ENCODE results near the gene FOXK2.
"Not testable (repeated sequence)": the region's sequence is repeated elsewhere in the genome, so short reads cannot be mapped to it uniquely, and the experiment has no call there.

The FOXK2 gene

GRCh38 chr17:82561429-82562035 lies 42.0 kb downstream of the FOXK2 start:
- no peaks in the 10 kb centered on the region for H3K27me3 ChIP-seq (replicated peaks; ENCODE audit: control insufficient read depth, insufficient read depth, low read length, poor library complexity, severe bottlenecking)

DNA sequence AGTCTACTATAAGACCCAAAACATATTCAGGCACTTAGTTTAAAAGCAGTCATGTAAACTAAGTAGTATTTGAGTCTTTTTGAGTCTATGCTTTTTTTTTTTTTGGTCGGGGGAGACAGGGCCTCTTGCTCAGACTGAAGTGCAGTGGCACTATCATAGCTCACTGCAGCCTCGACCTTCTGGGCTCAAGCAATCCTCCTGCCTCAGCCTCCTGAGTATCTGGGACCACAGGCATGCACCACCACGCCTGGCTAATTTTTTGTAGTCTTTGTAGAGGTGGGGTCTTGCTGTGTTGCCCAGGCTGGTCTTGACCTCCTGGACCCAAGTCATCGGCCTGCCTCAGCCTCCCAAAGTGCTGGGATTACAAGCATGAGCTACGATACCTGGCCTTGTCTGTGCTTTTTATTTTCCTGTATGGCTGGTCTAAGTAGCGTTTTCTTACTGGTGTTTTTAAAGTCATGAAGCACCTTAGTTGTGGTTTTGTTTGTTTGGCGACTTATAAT lies 43.2 kb downstream of the FOXK2 start:
- H3K9me3 ChIP-seq (ENCODE audit: control insufficient read depth, low read length); H3K4me3 ChIP-seq (ENCODE audit: insufficient read depth, low read depth, low read length, poor library complexity, severe bottlenecking); H3K27ac ChIP-seq (ENCODE audit: insufficient read depth, low read length, poor library complexity, severe bottlenecking); H3K27me3 ChIP-seq (replicated peaks; ENCODE audit: control insufficient read depth, insufficient read depth, low read length, poor library complexity, severe bottlenecking); DNase-seq; H3K4me1 ChIP-seq (ENCODE audit: control insufficient read depth, insufficient read depth, low read length, poor library complexity, severe bottlenecking): not testable (repeated sequence)
- H3K36me3 ChIP-seq (ENCODE audit: control insufficient read depth, insufficient read depth, low read length): peaks cover 18% of the 10 kb centered on the region

More at GRCh38 chr17:82561429-82562035, 42.0 kb downstream of the FOXK2 start:
- Histone ChIP-seq H3K36me3 (ENCODE audit: control insufficient read depth, insufficient read depth, low read length) (peaks cover 6% of the 10 kb centered on the region), H3K4me3 (ENCODE audit: insufficient read depth, low read depth, low read length, poor library complexity, severe bottlenecking) (no peak overlapping the region), H3K4me1 (ENCODE audit: control insufficient read depth, insufficient read depth, low read length, poor library complexity, severe bottlenecking) (peaks cover 3% of the 10 kb centered on the region), H3K9me3 (ENCODE audit: control insufficient read depth, low read length) (no peaks in the 10 kb centered on the region), H3K27ac (ENCODE audit: insufficient read depth, low read length, poor library complexity, severe bottlenecking) (no peak overlapping the region)
- DNase-seq: no peak

GRCh38 chr17:82563318-82563717 lies 43.8 kb downstream of the FOXK2 start:
- H3K4me3 ChIP-seq (ENCODE audit: insufficient read depth, low read depth, low read length, poor library complexity, severe bottlenecking): no peak overlapping the region
- no peak overlapping the region for H3K27ac ChIP-seq (ENCODE audit: insufficient read depth, low read length, poor library complexity, severe bottlenecking)
- peaks cover 3% of the 10 kb centered on the region for H3K4me1 ChIP-seq (ENCODE audit: control insufficient read depth, insufficient read depth, low read length, poor library complexity, severe bottlenecking)
- peaks cover 21% of the 10 kb centered on the region for H3K36me3 ChIP-seq (ENCODE audit: control insufficient read depth, insufficient read depth, low read length)
- no peaks in the 10 kb centered on the region for H3K9me3 ChIP-seq (ENCODE audit: control insufficient read depth, low read length)
- no peaks in the 10 kb centered on the region for H3K27me3 ChIP-seq (replicated peaks; ENCODE audit: control insufficient read depth, insufficient read depth, low read length, poor library complexity, severe bottlenecking)
- DNase-seq: no peak

DNA sequence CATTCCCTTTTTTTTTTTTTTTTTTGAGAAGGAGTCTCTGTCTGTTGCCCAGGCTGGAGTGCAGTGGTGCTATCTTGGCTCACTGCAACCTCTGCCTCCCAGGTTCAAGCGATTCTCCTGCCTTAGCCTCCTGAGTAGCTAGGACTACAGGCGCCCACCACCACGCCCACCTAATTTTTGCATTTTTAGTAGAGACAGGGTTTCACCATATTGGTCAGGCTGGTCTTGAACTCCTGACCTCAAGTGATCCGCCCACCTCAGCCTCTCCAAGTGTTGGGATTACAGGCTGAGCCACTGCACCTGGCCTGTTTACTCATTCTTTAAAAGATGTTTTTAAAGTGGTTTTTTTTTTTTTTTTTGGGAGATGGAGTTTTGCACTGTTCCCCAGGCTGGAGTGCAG lies 44.2 kb downstream of the FOXK2 start:
- H3K9me3 ChIP-seq (ENCODE audit: control insufficient read depth, low read length); H3K4me1 ChIP-seq (ENCODE audit: control insufficient read depth, insufficient read depth, low read length, poor library complexity, severe bottlenecking); H3K4me3 ChIP-seq (ENCODE audit: insufficient read depth, low read depth, low read length, poor library complexity, severe bottlenecking); DNase-seq; H3K27ac ChIP-seq (ENCODE audit: insufficient read depth, low read length, poor library complexity, severe bottlenecking); H3K27me3 ChIP-seq (replicated peaks; ENCODE audit: control insufficient read depth, insufficient read depth, low read length, poor library complexity, severe bottlenecking): not testable (repeated sequence)
- peaks cover 25% of the 10 kb centered on the region for H3K36me3 ChIP-seq (ENCODE audit: control insufficient read depth, insufficient read depth, low read length)

DNA sequence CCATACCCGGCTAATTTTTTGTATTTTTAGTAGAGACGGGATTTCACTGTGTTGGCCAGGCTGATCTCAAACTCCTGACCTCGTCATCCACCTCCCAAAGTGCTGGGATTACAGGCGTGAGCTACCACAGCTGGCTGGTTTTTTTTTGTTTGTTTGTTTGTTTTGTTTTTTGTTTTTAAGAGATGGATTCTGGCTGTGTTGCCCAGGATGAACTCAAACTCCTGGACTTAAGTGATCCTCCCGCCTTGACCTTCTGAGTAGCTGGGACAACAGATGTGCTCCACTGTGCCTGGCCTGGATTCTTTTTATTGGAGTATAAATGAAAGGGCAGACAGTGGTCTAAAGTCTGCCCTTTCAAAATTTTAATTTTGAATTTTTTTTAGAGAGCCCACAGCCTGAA lies 44.7 kb downstream of the FOXK2 start:
- Histone ChIP-seq H3K27ac (ENCODE audit: insufficient read depth, low read length, poor library complexity, severe bottlenecking) (no peak overlapping the region), H3K9me3 (ENCODE audit: control insufficient read depth, low read length) (no peaks in the 10 kb centered on the region), H3K36me3 (ENCODE audit: control insufficient read depth, insufficient read depth, low read length) (peaks cover 28% of the 10 kb centered on the region), H3K4me3 (ENCODE audit: insufficient read depth, low read depth, low read length, poor library complexity, severe bottlenecking) (no peak overlapping the region), H3K27me3 (replicated peaks; ENCODE audit: control insufficient read depth, insufficient read depth, low read length, poor library complexity, severe bottlenecking) (no peaks in the 10 kb centered on the region), H3K4me1 (ENCODE audit: control insufficient read depth, insufficient read depth, low read length, poor library complexity, severe bottlenecking) (peaks cover 3% of the 10 kb centered on the region)
- DNase-seq: no peak

GRCh38 chr17:82565551-82565950 lies 46.0 kb downstream of the FOXK2 start:
- H3K27ac ChIP-seq (ENCODE audit: insufficient read depth, low read length, poor library complexity, severe bottlenecking): no peak overlapping the region
- no peaks in the 10 kb centered on the region for H3K9me3 ChIP-seq (ENCODE audit: control insufficient read depth, low read length)
- no peaks in the 10 kb centered on the region for H3K4me1 ChIP-seq (ENCODE audit: control insufficient read depth, insufficient read depth, low read length, poor library complexity, severe bottlenecking)
- H3K36me3 ChIP-seq (ENCODE audit: control insufficient read depth, insufficient read depth, low read length): peaks cover 36% of the 10 kb centered on the region
- no peaks in the 10 kb centered on the region for H3K27me3 ChIP-seq (replicated peaks; ENCODE audit: control insufficient read depth, insufficient read depth, low read length, poor library complexity, severe bottlenecking)
- no peak for DNase-seq
- H3K4me3 ChIP-seq (ENCODE audit: insufficient read depth, low read depth, low read length, poor library complexity, severe bottlenecking): no peak overlapping the region

- no peaks in the 10 kb centered on the region for H3K4me1 ChIP-seq (ENCODE audit: control insufficient read depth, insufficient read depth, low read length, poor library complexity, severe bottlenecking)
- peaks cover 41% of the 10 kb centered on the region for H3K36me3 ChIP-seq (ENCODE audit: control insufficient read depth, insufficient read depth, low read length)
- DNase-seq: no peak
- no peak overlapping the region for H3K4me3 ChIP-seq (ENCODE audit: insufficient read depth, low read depth, low read length, poor library complexity, severe bottlenecking)
- no peaks in the 10 kb centered on the region for H3K9me3 ChIP-seq (ENCODE audit: control insufficient read depth, low read length)
- H3K27me3 ChIP-seq (replicated peaks; ENCODE audit: control insufficient read depth, insufficient read depth, low read length, poor library complexity, severe bottlenecking): no peaks in the 10 kb centered on the region
- no peak overlapping the region for H3K27ac ChIP-seq (ENCODE audit: insufficient read depth, low read length, poor library complexity, severe bottlenecking)
Observed at GRCh38 chr17:82566129-82566960, 46.8 kb downstream of the FOXK2 start.

DNA sequence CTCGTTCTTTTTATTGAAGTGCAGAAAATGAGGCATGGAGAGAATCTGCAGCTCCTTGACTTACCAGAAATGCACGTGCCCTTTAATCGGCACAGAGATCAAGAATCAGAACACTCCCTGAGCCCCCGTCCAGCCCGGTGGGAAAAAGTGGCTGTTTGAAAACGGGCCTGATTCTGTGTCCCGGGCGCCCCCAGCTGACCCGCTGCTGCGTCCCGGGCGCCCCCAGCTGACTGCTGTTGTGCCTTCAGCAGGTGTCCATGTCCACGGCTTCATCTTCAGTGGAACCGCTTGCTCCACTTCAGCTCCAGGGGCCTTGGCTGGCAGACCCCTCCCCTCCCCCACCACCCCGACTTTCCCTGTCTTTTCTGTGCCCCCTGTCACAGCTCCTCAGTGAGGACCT lies 47.8 kb downstream of the FOXK2 start:
- DNase-seq: no peak
- Histone ChIP-seq H3K4me3 (ENCODE audit: insufficient read depth, low read depth, low read length, poor library complexity, severe bottlenecking) (no peak overlapping the region), H3K27me3 (replicated peaks; ENCODE audit: control insufficient read depth, insufficient read depth, low read length, poor library complexity, severe bottlenecking) (no peaks in the 10 kb centered on the region), H3K9me3 (ENCODE audit: control insufficient read depth, low read length) (no peaks in the 10 kb centered on the region), H3K27ac (ENCODE audit: insufficient read depth, low read length, poor library complexity, severe bottlenecking) (no peak overlapping the region), H3K36me3 (ENCODE audit: control insufficient read depth, insufficient read depth, low read length) (peaks cover 48% of the 10 kb centered on the region), H3K4me1 (ENCODE audit: control insufficient read depth, insufficient read depth, low read length, poor library complexity, severe bottlenecking) (no peaks in the 10 kb centered on the region)

GRCh38 chr17:82568997-82569393 lies 49.5 kb downstream of the FOXK2 start:
- DNase-seq: no peak
- no peaks in the 10 kb centered on the region for H3K27me3 ChIP-seq (replicated peaks; ENCODE audit: control insufficient read depth, insufficient read depth, low read length, poor library complexity, severe bottlenecking)
- H3K4me1 ChIP-seq (ENCODE audit: control insufficient read depth, insufficient read depth, low read length, poor library complexity, severe bottlenecking): no peaks in the 10 kb centered on the region
- H3K27ac ChIP-seq (ENCODE audit: insufficient read depth, low read length, poor library complexity, severe bottlenecking): no peak overlapping the region
- H3K9me3 ChIP-seq (ENCODE audit: control insufficient read depth, low read length): no peaks in the 10 kb centered on the region
- peaks cover 64% of the 10 kb centered on the region for H3K36me3 ChIP-seq (ENCODE audit: control insufficient read depth, insufficient read depth, low read length)
- no peak overlapping the region for H3K4me3 ChIP-seq (ENCODE audit: insufficient read depth, low read depth, low read length, poor library complexity, severe bottlenecking)

DNA sequence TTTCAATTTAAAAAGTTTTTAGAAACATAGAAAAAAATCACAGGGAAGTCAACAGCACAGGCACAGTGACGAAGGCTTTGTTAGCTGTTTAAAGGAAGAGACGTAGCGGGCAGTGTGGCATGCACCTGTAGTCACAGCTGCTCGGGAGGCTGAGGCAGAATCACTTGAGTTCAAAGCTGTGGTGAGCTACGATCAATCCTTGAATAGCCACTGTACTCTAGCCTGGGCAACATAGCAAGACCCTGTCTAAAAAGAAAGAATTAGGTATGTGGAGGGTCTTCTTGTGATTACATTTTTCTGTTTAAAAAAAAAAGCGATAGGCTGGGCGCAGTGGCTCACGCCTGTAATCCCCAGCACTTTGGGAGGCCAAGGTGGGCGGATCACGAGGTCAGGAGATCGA lies 50.1 kb downstream of the FOXK2 start:
- DNase-seq: no peak
- peaks cover 66% of the 10 kb centered on the region for H3K36me3 ChIP-seq (ENCODE audit: control insufficient read depth, insufficient read depth, low read length)
- H3K27me3 ChIP-seq (replicated peaks; ENCODE audit: control insufficient read depth, insufficient read depth, low read length, poor library complexity, severe bottlenecking): no peaks in the 10 kb centered on the region
- no peaks in the 10 kb centered on the region for H3K4me1 ChIP-seq (ENCODE audit: control insufficient read depth, insufficient read depth, low read length, poor library complexity, severe bottlenecking)
- H3K4me3 ChIP-seq (ENCODE audit: insufficient read depth, low read depth, low read length, poor library complexity, severe bottlenecking): no peak overlapping the region
- no peak overlapping the region for H3K27ac ChIP-seq (ENCODE audit: insufficient read depth, low read length, poor library complexity, severe bottlenecking)
- H3K9me3 ChIP-seq (ENCODE audit: control insufficient read depth, low read length): no peaks in the 10 kb centered on the region
